ENCODE results near the gene NDUFS7.

DNA sequence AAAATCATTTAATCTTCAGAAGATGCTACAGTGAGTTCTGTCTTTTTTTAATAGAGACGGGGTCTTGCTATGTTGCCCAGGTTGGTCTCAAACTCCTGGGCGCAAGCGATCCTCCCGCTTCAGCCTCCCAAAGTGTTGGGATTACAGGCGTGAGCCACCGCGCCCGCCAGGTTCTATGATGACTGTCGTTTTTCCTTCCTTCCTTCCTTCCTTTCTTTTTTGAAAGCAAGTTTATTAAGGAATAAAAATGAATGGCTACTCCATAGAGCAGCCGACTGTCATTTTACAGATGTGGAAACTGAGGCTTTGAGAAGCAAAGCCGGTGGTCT, 18.1 kb downstream of the NDUFS7 start:
- TF ChIP-seq CTCF (IDR thresholded peaks at IDR 0.05; ENCODE audit: low read depth, low read length) (no peak), POLR2A (IDR thresholded peaks at IDR 0.05; ENCODE audit: extremely low read depth, insufficient read length) (no peak)
- TF ChIP-seq, protein P1, sequence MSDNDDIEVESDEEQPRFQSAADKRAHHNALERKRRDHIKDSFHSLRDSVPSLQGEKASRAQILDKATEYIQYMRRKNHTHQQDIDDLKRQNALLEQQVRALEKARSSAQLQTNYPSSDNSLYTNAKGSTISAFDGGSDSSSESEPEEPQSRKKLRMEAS (IDR thresholded peaks at IDR 0.05; ENCODE audit: low read depth, low read length): no peak

All from NB4 (cell line).